ENCODE measurements around the gene PRKCI. TPM values are rescaled to one million over a fixed set of nuclear protein-coding genes. Genes with fewer than 3 reads are reported as not detected.
A peak's percentile ranks its signal among the peaks of the same experiment; 100 is the strongest.

The PRKCI gene
- total RNA-seq, 1 donor from 2014 or later, result 175 TPM

DNA sequence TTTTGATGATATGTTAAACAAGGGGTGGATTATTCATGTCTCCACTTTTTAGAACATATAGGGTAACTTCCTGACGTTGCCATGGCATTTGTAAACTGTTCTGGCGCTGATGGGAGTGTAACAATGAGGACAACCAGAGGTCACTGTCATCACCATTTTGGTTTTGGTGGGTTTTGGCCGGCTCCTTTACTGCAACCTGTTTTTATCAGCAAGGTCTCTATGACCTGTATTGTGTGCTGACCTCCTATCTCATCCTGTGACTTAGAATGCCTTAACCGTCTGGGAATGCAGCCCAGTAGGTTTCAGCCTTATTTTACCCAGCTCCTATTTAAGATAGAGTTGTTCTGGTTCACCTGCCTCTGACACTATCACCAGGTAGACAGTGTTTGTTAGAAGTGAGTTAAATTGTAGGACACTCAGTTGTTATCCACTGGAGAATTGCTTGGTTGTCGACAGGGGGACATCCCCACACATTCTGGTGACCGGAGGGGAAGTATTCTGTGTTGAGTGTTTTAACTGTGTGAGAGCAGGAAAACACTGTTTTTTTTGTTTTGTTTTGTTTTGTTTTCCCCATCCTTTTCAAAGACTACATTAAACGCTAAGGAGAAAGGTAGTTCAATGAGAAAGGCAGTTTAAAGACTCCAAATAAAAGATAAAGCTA lies 98.4 kb downstream of the PRKCI start:
- TF ChIP-seq, protein P1, sequence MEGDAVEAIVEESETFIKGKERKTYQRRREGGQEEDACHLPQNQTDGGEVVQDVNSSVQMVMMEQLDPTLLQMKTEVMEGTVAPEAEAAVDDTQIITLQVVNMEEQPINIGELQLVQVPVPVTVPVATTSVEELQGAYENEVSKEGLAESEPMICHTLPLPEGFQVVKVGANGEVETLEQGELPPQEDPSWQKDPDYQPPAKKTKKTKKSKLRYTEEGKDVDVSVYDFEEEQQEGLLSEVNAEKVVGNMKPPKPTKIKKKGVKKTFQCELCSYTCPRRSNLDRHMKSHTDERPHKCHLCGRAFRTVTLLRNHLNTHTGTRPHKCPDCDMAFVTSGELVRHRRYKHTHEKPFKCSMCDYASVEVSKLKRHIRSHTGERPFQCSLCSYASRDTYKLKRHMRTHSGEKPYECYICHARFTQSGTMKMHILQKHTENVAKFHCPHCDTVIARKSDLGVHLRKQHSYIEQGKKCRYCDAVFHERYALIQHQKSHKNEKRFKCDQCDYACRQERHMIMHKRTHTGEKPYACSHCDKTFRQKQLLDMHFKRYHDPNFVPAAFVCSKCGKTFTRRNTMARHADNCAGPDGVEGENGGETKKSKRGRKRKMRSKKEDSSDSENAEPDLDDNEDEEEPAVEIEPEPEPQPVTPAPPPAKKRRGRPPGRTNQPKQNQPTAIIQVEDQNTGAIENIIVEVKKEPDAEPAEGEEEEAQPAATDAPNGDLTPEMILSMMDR (IDR thresholded peaks at IDR 0.05; ENCODE audit: partially characterized antibody, unreplicated experiment), result no peak
- H3K27me3 Mint-ChIP-seq (ENCODE audit: unreplicated experiment), result peaks cover 2% of the 10 kb centered on the region
- no peak overlapping the region for H3K27ac Mint-ChIP-seq (ENCODE audit: unreplicated experiment)
- peaks cover 2% of the 10 kb centered on the region for H3K9me3 Mint-ChIP-seq (ENCODE audit: unreplicated experiment)
- no peaks in the 10 kb centered on the region for H3K36me3 Mint-ChIP-seq (ENCODE audit: unreplicated experiment)
- peaks cover 21% of the 10 kb centered on the region for H3K4me1 Mint-ChIP-seq (ENCODE audit: low read depth, unreplicated experiment)
- H3K4me3 Mint-ChIP-seq (ENCODE audit: unreplicated experiment), result no peak overlapping the region
- no peak for DNase-seq

DNA sequence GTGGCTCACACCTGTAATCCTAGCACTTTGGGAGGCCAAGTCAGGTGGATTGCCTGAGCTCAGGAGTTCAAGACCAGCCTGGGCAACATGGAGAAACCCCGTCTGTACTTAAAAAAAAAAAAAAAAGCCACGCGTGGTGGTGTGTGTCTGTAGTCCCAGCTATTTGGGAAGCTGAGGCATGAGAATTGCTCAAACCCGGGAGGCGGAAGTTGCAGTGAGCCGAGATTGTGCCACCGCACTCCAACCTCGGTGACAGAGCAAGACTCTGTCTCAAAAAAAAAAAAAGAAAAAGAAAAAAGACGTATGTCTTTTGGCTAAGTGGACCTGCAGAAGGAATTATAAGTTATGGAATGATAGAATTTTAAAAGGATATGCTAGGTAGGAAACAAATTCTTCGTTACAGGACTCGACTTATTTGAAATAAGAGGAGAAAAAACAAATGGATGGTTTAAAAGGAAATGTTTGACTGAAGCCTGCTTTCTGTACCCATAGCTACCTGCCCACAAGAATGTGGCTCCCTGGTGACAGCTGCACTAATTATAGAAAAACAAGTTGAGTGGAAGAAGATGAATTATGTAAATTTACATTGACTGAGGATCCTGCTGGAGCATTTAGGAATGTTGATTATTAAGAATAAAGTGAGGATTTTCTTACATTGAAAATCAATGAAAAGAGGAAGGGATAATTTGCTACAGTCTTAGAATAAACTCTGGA lies 99.3 kb downstream of the PRKCI start:
- Mint-ChIP-seq H3K27me3 (ENCODE audit: unreplicated experiment) (peaks cover 2% of the 10 kb centered on the region), H3K9me3 (ENCODE audit: unreplicated experiment) (peaks cover 2% of the 10 kb centered on the region), H3K36me3 (ENCODE audit: unreplicated experiment) (peaks cover 1% of the 10 kb centered on the region), H3K4me3 (ENCODE audit: unreplicated experiment) (no peak overlapping the region), H3K4me1 (ENCODE audit: low read depth, unreplicated experiment) (peaks cover 21% of the 10 kb centered on the region), H3K27ac (ENCODE audit: unreplicated experiment) (no peak overlapping the region)
- TF ChIP-seq, protein P1 (IDR thresholded peaks at IDR 0.05; ENCODE audit: partially characterized antibody, unreplicated experiment), result no peak
- no peak for DNase-seq

DNA sequence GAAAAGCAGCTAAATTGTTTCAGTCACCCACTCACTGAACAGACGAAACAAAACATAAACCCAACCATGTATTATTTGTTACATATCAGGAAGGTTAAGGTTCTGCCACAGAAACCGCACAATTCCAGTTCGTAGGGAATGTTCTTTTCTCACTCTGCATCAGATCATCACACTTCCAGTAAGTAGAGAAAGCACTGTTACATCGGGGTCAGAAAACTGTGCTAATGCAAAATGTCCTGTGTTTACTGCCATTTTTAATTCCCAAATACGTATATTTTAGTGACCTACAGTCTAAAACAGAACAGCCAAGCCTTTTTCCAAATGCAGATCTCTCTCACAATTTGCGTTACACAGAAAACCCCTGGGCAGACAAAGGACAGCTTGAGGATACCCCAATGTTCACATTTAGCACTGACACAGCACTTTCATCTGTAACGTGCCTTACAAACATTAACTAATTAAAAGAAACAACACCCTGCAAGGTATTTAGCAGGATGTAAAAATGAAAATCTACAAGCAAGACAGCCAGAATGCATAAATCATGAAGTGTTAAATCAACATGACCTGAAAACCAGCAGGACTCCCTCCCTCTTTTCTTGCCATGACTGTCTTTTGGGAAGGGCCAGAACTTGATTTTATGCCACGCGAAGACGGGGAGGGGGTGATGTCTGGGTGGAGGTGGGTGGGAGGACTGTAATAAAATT lies 100.5 kb downstream of the PRKCI start:
- TF ChIP-seq, protein P1 (IDR thresholded peaks at IDR 0.05; ENCODE audit: partially characterized antibody, unreplicated experiment), result no peak
- Mint-ChIP-seq H3K9me3 (ENCODE audit: unreplicated experiment) (peaks cover 2% of the 10 kb centered on the region), H3K27ac (ENCODE audit: unreplicated experiment) (peak overlapping the region; percentile 40), H3K4me1 (ENCODE audit: low read depth, unreplicated experiment) (peaks cover 21% of the 10 kb centered on the region), H3K27me3 (ENCODE audit: unreplicated experiment) (peaks cover 2% of the 10 kb centered on the region), H3K36me3 (ENCODE audit: unreplicated experiment) (peaks cover 4% of the 10 kb centered on the region), H3K4me3 (ENCODE audit: unreplicated experiment) (peak overlapping the region; percentile 14)
- DNase-seq, result no peak

DNA sequence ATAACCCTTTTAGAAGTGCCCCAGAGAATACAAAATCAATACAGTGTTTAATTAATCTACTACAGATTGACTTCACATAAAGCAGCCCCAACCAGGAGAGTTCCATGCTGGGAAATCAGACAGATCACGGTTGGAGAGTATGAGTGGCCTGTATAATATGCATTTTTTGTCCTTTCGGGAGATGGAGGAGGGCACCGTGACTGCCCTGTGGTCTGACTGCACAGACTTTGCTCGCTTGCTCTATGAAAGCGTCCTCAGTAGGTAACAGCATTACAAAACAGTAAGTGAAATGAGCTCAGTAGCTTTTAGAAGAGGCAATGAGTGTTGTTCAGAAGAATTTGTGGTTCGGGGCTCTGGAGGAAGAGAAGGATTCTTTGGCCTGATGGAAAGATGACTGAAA lies 101.1 kb downstream of the PRKCI start:
- TF ChIP-seq, protein P1 (IDR thresholded peaks at IDR 0.05; ENCODE audit: partially characterized antibody, unreplicated experiment), result no peak
- no peak for DNase-seq
- Mint-ChIP-seq H3K27me3 (ENCODE audit: unreplicated experiment) (peaks cover 2% of the 10 kb centered on the region), H3K36me3 (ENCODE audit: unreplicated experiment) (peaks cover 4% of the 10 kb centered on the region), H3K9me3 (ENCODE audit: unreplicated experiment) (peaks cover 2% of the 10 kb centered on the region), H3K27ac (ENCODE audit: unreplicated experiment) (peak overlapping the region; percentile 21), H3K4me1 (ENCODE audit: low read depth, unreplicated experiment) (peaks cover 21% of the 10 kb centered on the region), H3K4me3 (ENCODE audit: unreplicated experiment) (peak overlapping the region; percentile 2)
